Liver (tissue), 3 donors: ENCODE measurements around the gene CASZ1.

Source experiments
- GABPA ChIP-seq, 2 donors: IDR thresholded peaks in 1 of 2; conservative IDR thresholded peaks in 1 of 2; 2 replicates each; pipeline ENCODE4 v1.6.1; 2016; ENCODE audit warnings: antibody characterized with exemption in 2 of 2, mild to moderate bottlenecking in 1 of 2, moderate library complexity in 1 of 2
- JUND ChIP-seq, 2 donors: IDR thresholded peaks; 2 replicates each; pipeline ENCODE4 v1.6.1; 2016; ENCODE audit warnings: antibody characterized with exemption in 2 of 2
- RAD21 ChIP-seq, 2 donors: IDR thresholded peaks; 2 replicates each; pipeline ENCODE4 v1.6.1; 2016; ENCODE audit warnings: antibody characterized with exemption in 2 of 2, mild to moderate bottlenecking in 2 of 2
- REST ChIP-seq: IDR thresholded peaks from 2 replicates; pipeline ENCODE4 v1.6.1; 2016; ENCODE audit warnings: antibody characterized with exemption, mild to moderate bottlenecking
- TF ChIP-seq, protein P1 (sequence below): fragments of 150-350 bp; IDR thresholded peaks from 2 replicates; pipeline ENCODE4 v1.5.1; 2017; ENCODE audit warnings: improper control_type of control experiment, low read depth, low read length; ENCODE audit not compliant: missing input control
- TF ChIP-seq, protein P2 (sequence below): IDR thresholded peaks from 2 replicates; pipeline ENCODE4 v1.6.1; 2016; ENCODE audit warnings: antibody characterized with exemption
- donor health status: healthy.
- donor health status: healthy.

DNA sequence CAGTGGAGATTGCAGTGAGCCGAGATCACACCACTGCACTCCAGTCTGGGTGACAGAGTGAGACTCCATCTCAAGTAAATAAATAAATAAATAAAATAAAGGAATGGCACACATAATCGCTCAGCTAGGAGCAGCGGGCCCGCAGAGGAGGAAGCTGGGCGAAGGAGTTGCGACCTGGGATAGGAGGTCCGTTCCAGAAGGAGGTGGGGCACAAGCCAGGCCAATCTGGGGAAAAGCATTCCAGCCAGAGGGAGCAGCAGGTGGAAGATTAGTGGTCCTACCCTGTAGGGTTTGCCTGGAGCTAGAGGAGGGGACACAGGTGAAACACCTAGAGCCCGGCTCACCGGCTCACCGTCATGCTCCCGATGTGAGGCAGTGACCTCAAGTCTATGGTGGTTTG, 40.3 kb upstream of the CASZ1 start:
- TF ChIP-seq, protein P1, sequence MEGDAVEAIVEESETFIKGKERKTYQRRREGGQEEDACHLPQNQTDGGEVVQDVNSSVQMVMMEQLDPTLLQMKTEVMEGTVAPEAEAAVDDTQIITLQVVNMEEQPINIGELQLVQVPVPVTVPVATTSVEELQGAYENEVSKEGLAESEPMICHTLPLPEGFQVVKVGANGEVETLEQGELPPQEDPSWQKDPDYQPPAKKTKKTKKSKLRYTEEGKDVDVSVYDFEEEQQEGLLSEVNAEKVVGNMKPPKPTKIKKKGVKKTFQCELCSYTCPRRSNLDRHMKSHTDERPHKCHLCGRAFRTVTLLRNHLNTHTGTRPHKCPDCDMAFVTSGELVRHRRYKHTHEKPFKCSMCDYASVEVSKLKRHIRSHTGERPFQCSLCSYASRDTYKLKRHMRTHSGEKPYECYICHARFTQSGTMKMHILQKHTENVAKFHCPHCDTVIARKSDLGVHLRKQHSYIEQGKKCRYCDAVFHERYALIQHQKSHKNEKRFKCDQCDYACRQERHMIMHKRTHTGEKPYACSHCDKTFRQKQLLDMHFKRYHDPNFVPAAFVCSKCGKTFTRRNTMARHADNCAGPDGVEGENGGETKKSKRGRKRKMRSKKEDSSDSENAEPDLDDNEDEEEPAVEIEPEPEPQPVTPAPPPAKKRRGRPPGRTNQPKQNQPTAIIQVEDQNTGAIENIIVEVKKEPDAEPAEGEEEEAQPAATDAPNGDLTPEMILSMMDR = no peak
- TF ChIP-seq, protein P2, sequence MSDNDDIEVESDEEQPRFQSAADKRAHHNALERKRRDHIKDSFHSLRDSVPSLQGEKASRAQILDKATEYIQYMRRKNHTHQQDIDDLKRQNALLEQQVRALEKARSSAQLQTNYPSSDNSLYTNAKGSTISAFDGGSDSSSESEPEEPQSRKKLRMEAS = no peak
- TF ChIP-seq RAD21 (IDR thresholded peaks at IDR 0.05) = no peak
- TF ChIP-seq GABPA (IDR thresholded peaks at IDR 0.05 in 1 of 2, conservative IDR thresholded peaks at IDR 0.05 in 1 of 2) = no peak
- no peak for TF ChIP-seq REST
- TF ChIP-seq JUND (IDR thresholded peaks at IDR 0.05) = no peak
